Smooth muscle cell (in vitro differentiated cells): ENCODE results near the gene RAB3IL1. TPM values are rescaled to one million over a fixed set of nuclear protein-coding genes. Genes with fewer than 3 reads are reported as not detected.

Experiments used
- DNase-seq: peaks from one replicate; lab custom pipeline; 2025; ENCODE audit not compliant: unreplicated experiment; lab: John Stamatoyannopoulos, UW
- H2AFZ ChIP-seq: fragments of 200-600 bp; sonication (generic); 2 replicates; pipeline ENCODE4 v1.6.0; 2016; ENCODE audit warnings: antibody characterized with exemption, low read depth, mild to moderate bottlenecking
- H3F3A ChIP-seq: fragments of 200-600 bp; sonication (generic); 2 replicates; pipeline ENCODE4 v1.6.0; 2017; ENCODE audit warnings: antibody characterized with exemption, low read depth
- H3K27ac ChIP-seq: fragments of 200-600 bp; sonication (generic); 2 replicates; pipeline ENCODE4 v1.5.1; 2016; ENCODE audit warnings: low read depth, mild to moderate bottlenecking
- H3K27me3 ChIP-seq: fragments of 200-600 bp; sonication (generic); 2 replicates; pipeline ENCODE4 v1.6.1; 2016; ENCODE audit warnings: low read depth, mild to moderate bottlenecking
- H3K36me3 ChIP-seq: fragments of 200-600 bp; sonication (generic); 2 replicates; pipeline ENCODE4 v1.5.1; 2016; ENCODE audit warnings: low read depth
- H3K4me1 ChIP-seq: fragments of 200-600 bp; sonication (generic); 2 replicates; pipeline ENCODE4 v1.5.1; 2016; ENCODE audit warnings: low read depth
- H3K4me2 ChIP-seq: fragments of 200-600 bp; sonication (generic); 2 replicates; pipeline ENCODE4 v1.6.0; 2016; ENCODE audit warnings: mild to moderate bottlenecking
- H3K4me3 ChIP-seq: fragments of 200-600 bp; sonication (generic); 2 replicates; pipeline ENCODE4 v1.5.1; 2016; ENCODE audit warnings: mild to moderate bottlenecking
- H3K79me2 ChIP-seq: fragments of 200-600 bp; sonication (generic); 2 replicates; pipeline ENCODE4 v1.6.0; 2016; ENCODE audit warnings: low read depth, mild to moderate bottlenecking
- H3K9ac ChIP-seq: fragments of 200-600 bp; sonication (generic); 2 replicates; pipeline ENCODE4 v1.6.0; 2016; ENCODE audit warnings: low read depth
- H3K9me3 ChIP-seq: fragments of 200-600 bp; sonication (generic); replicated peaks from 2 replicates; pipeline ENCODE4 v1.5.1; 2016; ENCODE audit warnings: low read depth
- H4K20me1 ChIP-seq: fragments of 200-600 bp; sonication (generic); 2 replicates; pipeline ENCODE4 v1.6.0; 2016; ENCODE audit warnings: low read depth
- CTCF ChIP-seq: fragments of 200-600 bp; sonication (generic); IDR thresholded peaks from 2 replicates; pipeline ENCODE4 v1.5.1; 2017; ENCODE audit warnings: borderline replicate concordance, mild to moderate bottlenecking, antibody characterized with exemption; ENCODE audit not compliant: insufficient read depth, poor library complexity, severe bottlenecking
- WGBS: methylation state at CpG from one replicate; pipeline ENCODE4 v1.1.7; 2016; ENCODE audit warnings: low lambda C conversion rate; 5-methylcytosine and 5-hydroxymethylcytosine counted together
- polyA plus RNA-seq: library from polyadenylated mRNA; unstranded; fragments of >200 nt; fragmentation: Nextera tagmentation; extraction: Ambion mirVana; gene quantifications from 2 replicates; pipeline ENCODE4 v1.2.1, GENCODE V29; 2016
- total RNA-seq: library from RNA; depleted of rRNA; stranded (reverse); fragments of >200 nt; gene quantifications from 2 replicates; pipeline ENCODE4 v1.2.3, GENCODE V29; 2014

The RAB3IL1 gene
- total and polyA plus RNA-seq, 2 experiments from 2014 or later: 4.9 to 11.6 TPM

- H3K27ac ChIP-seq: no peak overlapping the region
- no peak overlapping the region for H2AFZ ChIP-seq
- TF ChIP-seq CTCF: no peak
- no peak overlapping the region for H3K4me2 ChIP-seq
- H3K36me3 ChIP-seq: no peaks in the 10 kb centered on the region
- 65% methylated on average over 21 of the region's 21 CpGs for WGBS
- no peaks in the 10 kb centered on the region for H4K20me1 ChIP-seq
- peaks cover 12% of the 10 kb centered on the region for H3K4me1 ChIP-seq
- H3K27me3 ChIP-seq: no peaks in the 10 kb centered on the region
- H3K4me3 ChIP-seq: no peak overlapping the region
- H3F3A ChIP-seq: peaks cover 4% of the 10 kb centered on the region
- H3K79me2 ChIP-seq: no peaks in the 10 kb centered on the region
- no peak for DNase-seq
- no peak overlapping the region for H3K9ac ChIP-seq
- H3K9me3 ChIP-seq: no peaks in the 10 kb centered on the region
Observed at GRCh38 chr11:61869708-61870451, 47.5 kb downstream of the RAB3IL1 start.

- H3K9me3 ChIP-seq: no peaks in the 10 kb centered on the region
- peaks cover 8% of the 10 kb centered on the region for H3F3A ChIP-seq
- H4K20me1 ChIP-seq: no peaks in the 10 kb centered on the region
- H3K9ac ChIP-seq: no peak overlapping the region
- H3K4me3 ChIP-seq: no peak overlapping the region
- no peaks in the 10 kb centered on the region for H3K27me3 ChIP-seq
- H2AFZ ChIP-seq: no peak overlapping the region
- 92% methylated on average over 3 of the region's 4 CpGs for WGBS
- H3K4me1 ChIP-seq: peaks cover 12% of the 10 kb centered on the region
- H3K27ac ChIP-seq: no peak overlapping the region
- H3K4me2 ChIP-seq: no peak overlapping the region
- H3K36me3 ChIP-seq: no peaks in the 10 kb centered on the region
- H3K79me2 ChIP-seq: no peaks in the 10 kb centered on the region
- TF ChIP-seq CTCF: no peak
- DNase-seq: no peak
Observed at GRCh38 chr11:61869429-61869707, 48.0 kb downstream of the RAB3IL1 start.

GRCh38 chr11:61868571-61869428, 48.6 kb downstream of the RAB3IL1 start:
- Histone ChIP-seq H3K79me2 (no peaks in the 10 kb centered on the region), H3K36me3 (no peaks in the 10 kb centered on the region), H2AFZ (no peak overlapping the region), H4K20me1 (no peaks in the 10 kb centered on the region), H3K27ac (no peak overlapping the region), H3K9me3 (no peaks in the 10 kb centered on the region), H3K9ac (no peak overlapping the region), H3K27me3 (no peaks in the 10 kb centered on the region), H3K4me1 (peaks cover 12% of the 10 kb centered on the region), H3K4me2 (no peak overlapping the region), H3K4me3 (no peak overlapping the region), H3F3A (peaks cover 10% of the 10 kb centered on the region)
- WGBS: 90% methylated on average over 14 of the region's 14 CpGs
- TF ChIP-seq CTCF: no peak
- DNase-seq: no peak
